Body of pancreas (tissue), 4 donors: ENCODE measurements around the gene GALNT7. TPM values are rescaled to one million over a fixed set of nuclear protein-coding genes. Genes with fewer than 3 reads are reported as not detected.

Experiments used
- ATAC-seq: fragments of 150-250 bp; one replicate; pipeline ENCODE4 v1.9.1; 2016
- DNase-seq, 4 donors: peaks; one replicate each; pipeline ENCODE4 v3.0.0-alpha.2; 2019
- H3K27ac ChIP-seq, 4 donors: fragments of 200-600 bp; sonication (generic); 1 replicate in 3 of 4; 2 replicates in 1 of 4; pipeline versions ENCODE4 v1.5.1 to v1.6.1; 2016 to 2019; ENCODE audit warnings: mild to moderate bottlenecking in 1 of 4, mixed read lengths in 1 of 4, moderate library complexity in 1 of 4
- H3K27me3 ChIP-seq, 2 donors: fragments of 200-600 bp; sonication (generic); one replicate each; pipeline ENCODE4 v1.6.0; 2016; ENCODE audit warnings: mild to moderate bottlenecking in 1 of 2
- H3K36me3 ChIP-seq, 2 donors: fragments of 200-600 bp; sonication (generic); replicated peaks in 1 of 2; 2 replicates each; pipeline ENCODE4 v1.5.1; 2016; ENCODE audit warnings: low read depth in 2 of 2; ENCODE audit not compliant: insufficient read depth in 1 of 2
- H3K4me1 ChIP-seq: fragments of 200-600 bp; sonication (generic); one replicate; pipeline ENCODE4 v1.6.0; 2016
- H3K4me3 ChIP-seq, 2 donors: fragments of 200-600 bp; sonication (generic); 1 replicate in 1 of 2; 2 replicates in 1 of 2; pipeline ENCODE4 v1.5.1; 2016 to 2019
- H3K9me3 ChIP-seq, 3 donors: fragments of 200-600 bp; sonication (generic); 1 replicate in 2 of 3; 2 replicates in 1 of 3; pipeline ENCODE4 v1.5.1; 2016
- POLR2A ChIP-seq, 3 donors: fragments of 450-650 bp; IDR thresholded peaks; one replicate each; pipeline ENCODE4 v1.6.1; 2016; ENCODE audit warnings: antibody characterized with exemption in 3 of 3, mild to moderate bottlenecking in 2 of 3
- WGBS, 2 donors: methylation state at CpG; one replicate each; pipeline ENCODE4 v1.1.5; 2017; 5-methylcytosine and 5-hydroxymethylcytosine counted together
- intact Hi-C: fragments of 100-400 bp; cut with DNase I; formaldehyde crosslinking; loops from one replicate; pipeline ENCODE4 v1.15.1; 2023
- total RNA-seq, 2 donors: library from RNA; depleted of rRNA; stranded (reverse); fragments of >200 nt; gene quantifications; one replicate each; pipeline ENCODE4 v1.1.0, GENCODE V29; 2016
- TF ChIP-seq, protein P1 (sequence below), 7 experiments: fragments of 450-650 bp in 4 of 7; fragments of 200-600 bp in 3 of 7; sonication (generic) in 3 of 7; IDR thresholded peaks; one replicate each; pipeline ENCODE4 v1.5.1; 2016 to 2019; ENCODE audit warnings: antibody characterized with exemption in 7 of 7

Gene GALNT7
- total RNA-seq, 2 donors from 2014 or later, result 20.4 to 32.4 TPM

DNA sequence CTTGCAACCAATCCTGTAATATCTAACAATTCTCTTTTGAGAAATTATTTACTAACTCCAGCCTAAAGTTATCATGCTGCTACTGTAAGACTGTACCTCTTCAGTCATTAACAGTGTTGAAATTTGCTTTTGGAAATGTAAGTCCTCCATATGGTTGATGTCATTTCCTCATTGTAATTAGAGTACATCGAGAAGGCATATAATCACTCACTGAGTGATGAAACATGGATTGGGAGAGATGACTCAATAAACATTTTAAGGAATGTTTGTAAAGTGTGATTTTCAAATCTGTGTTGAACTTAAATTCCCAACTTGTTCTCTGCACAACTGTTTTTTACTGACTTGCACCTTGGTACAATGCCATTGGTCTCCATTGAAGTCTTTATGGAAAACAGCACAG lies 104.4 kb downstream of the GALNT7 start:
- Histone ChIP-seq H3K4me1 (peaks cover 9% of the 10 kb centered on the region), H3K27me3 (no peaks in the 10 kb centered on the region), H3K4me3 (no peak overlapping the region), H3K36me3 (no peaks in the 10 kb centered on the region), H3K9me3 (no peaks in the 10 kb centered on the region), H3K27ac (no peak overlapping the region)
- intact Hi-C loops, result no loop called here
- DNase-seq (no peak), ATAC-seq (no peak)
- 68 to 92% methylated on average over 1 of the region's 1 CpG for WGBS, 2 donors
- TF ChIP-seq, protein P1, sequence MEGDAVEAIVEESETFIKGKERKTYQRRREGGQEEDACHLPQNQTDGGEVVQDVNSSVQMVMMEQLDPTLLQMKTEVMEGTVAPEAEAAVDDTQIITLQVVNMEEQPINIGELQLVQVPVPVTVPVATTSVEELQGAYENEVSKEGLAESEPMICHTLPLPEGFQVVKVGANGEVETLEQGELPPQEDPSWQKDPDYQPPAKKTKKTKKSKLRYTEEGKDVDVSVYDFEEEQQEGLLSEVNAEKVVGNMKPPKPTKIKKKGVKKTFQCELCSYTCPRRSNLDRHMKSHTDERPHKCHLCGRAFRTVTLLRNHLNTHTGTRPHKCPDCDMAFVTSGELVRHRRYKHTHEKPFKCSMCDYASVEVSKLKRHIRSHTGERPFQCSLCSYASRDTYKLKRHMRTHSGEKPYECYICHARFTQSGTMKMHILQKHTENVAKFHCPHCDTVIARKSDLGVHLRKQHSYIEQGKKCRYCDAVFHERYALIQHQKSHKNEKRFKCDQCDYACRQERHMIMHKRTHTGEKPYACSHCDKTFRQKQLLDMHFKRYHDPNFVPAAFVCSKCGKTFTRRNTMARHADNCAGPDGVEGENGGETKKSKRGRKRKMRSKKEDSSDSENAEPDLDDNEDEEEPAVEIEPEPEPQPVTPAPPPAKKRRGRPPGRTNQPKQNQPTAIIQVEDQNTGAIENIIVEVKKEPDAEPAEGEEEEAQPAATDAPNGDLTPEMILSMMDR (IDR thresholded peaks at IDR 0.05), result no peak
- no peak for TF ChIP-seq POLR2A (IDR thresholded peaks at IDR 0.05)

DNA sequence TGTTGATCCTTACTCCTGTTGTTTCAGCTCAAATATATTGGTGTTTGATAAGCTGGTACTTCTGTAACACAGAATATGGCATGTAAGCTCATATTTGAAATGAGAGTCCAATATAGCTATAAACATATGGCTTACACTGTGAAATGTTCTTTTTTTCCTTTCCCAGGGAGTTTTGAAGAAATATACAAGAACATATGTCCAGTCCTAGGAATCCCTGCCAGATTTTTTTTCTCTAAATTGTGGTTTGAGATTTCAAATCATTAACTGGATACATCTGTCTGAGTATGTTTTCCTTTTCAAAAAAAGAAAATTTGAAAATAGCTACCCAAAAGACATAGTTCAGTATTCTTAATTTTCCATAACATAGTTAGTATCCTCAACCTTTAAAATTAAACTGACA lies 105.3 kb downstream of the GALNT7 start:
- H3K4me3 ChIP-seq, result no peak overlapping the region
- no peak for DNase-seq
- H3K36me3 ChIP-seq, result no peaks in the 10 kb centered on the region
- no peaks in the 10 kb centered on the region for H3K9me3 ChIP-seq
- no peak overlapping the region for H3K27ac ChIP-seq
- intact Hi-C loops, result no loop called here
- H3K27me3 ChIP-seq, result no peaks in the 10 kb centered on the region
- TF ChIP-seq, protein P1 (IDR thresholded peaks at IDR 0.05), result no peak
- no peak for TF ChIP-seq POLR2A (IDR thresholded peaks at IDR 0.05)
- no peak for ATAC-seq
- H3K4me1 ChIP-seq, result peaks cover 9% of the 10 kb centered on the region

DNA sequence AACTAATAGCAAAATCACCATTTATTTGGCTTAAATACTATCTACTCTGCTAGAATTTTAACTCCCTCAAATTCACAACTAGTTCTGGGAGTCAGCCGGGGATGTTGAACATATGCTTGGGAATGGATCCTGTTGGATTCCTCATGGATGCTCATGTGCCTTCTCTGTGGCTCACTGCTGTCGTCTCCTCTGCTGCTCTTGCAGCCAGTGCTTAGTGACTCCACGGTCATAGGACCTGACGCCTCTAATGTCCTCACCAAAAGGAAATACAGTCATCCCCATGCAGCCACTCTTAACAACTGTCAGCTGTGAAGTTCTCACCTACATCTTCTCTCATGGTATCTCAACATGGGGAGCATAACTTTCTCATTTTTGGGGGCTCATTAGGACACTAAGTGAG lies 106.1 kb downstream of the GALNT7 start:
- Histone ChIP-seq H3K9me3 (no peaks in the 10 kb centered on the region), H3K4me1 (peaks cover 9% of the 10 kb centered on the region), H3K27me3 (no peaks in the 10 kb centered on the region), H3K27ac (no peak overlapping the region), H3K4me3 (no peak overlapping the region), H3K36me3 (no peaks in the 10 kb centered on the region)
- WGBS, 2 donors, result 95 to 96% methylated on average over 4 of the region's 4 CpGs
- intact Hi-C loops, result no loop called here
- no peak for DNase-seq
- TF ChIP-seq, protein P1 (IDR thresholded peaks at IDR 0.05), result no peak
- TF ChIP-seq POLR2A (IDR thresholded peaks at IDR 0.05), result no peak
- no peak for ATAC-seq

DNA sequence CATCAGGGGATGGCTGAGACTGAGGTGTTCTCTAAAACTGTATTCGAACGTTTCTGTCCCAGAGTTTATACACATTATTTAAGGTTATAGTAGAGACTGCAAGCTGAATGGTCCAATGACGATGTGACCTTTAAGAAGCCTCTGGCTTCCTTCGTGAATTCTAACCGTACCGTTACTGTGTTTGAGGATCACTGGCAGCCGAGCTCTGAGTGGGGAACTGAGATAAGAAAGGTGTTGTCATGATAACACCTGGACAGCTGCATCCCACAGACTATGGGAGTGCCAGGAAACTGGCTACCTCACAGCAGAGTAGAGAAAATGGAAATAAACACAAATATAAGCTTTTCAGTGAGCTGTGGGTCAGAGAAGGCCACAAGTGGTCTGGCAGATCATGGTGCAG lies 106.5 kb downstream of the GALNT7 start:
- H3K4me1 ChIP-seq, result peaks cover 8% of the 10 kb centered on the region
- 93 to 97% methylated on average over 7 of the region's 7 CpGs for WGBS, 2 donors
- H3K27ac ChIP-seq, result no peak overlapping the region
- no peak for DNase-seq
- no peak for ATAC-seq
- no peaks in the 10 kb centered on the region for H3K9me3 ChIP-seq
- H3K27me3 ChIP-seq, result no peaks in the 10 kb centered on the region
- intact Hi-C loops, result no loop called here
- TF ChIP-seq, protein P1 (IDR thresholded peaks at IDR 0.05), result no peak
- no peak for TF ChIP-seq POLR2A (IDR thresholded peaks at IDR 0.05)
- no peak overlapping the region for H3K4me3 ChIP-seq
- no peaks in the 10 kb centered on the region for H3K36me3 ChIP-seq

DNA sequence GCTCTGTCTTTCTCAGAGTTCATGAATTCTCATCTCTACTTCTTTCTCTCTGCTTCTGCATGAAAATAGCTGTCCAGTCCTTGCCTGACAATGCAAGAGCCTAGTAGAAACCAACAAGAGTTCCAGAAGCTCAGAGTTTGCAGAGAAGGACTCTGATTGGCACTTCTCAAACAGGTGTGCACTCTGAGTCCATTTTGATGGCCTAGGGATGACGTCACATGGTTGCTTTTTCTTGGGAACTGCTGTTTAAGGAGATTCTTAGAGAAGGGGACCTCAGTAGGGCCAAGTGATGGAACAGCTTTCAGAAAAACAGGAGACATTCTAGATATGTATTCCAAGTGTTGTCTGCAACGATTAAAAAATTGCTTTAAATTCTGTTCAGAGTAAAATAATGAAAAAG lies 108.7 kb downstream of the GALNT7 start:
- DNase-seq (no peak), ATAC-seq (no peak)
- H3K27ac ChIP-seq, result no peak overlapping the region
- no peaks in the 10 kb centered on the region for H3K36me3 ChIP-seq
- TF ChIP-seq, protein P1 (IDR thresholded peaks at IDR 0.05), result no peak
- TF ChIP-seq POLR2A (IDR thresholded peaks at IDR 0.05), result no peak
- no peaks in the 10 kb centered on the region for H3K27me3 ChIP-seq
- no peaks in the 10 kb centered on the region for H3K9me3 ChIP-seq
- intact Hi-C loops, result no loop called here
- no peaks in the 10 kb centered on the region for H3K4me1 ChIP-seq
- H3K4me3 ChIP-seq, result no peak overlapping the region
- WGBS, 2 donors, result 75 to 87% methylated on average over 2 of the region's 2 CpGs
